Keratinocyte (primary cell): ENCODE measurements around the gene TNFSF9. TPM values are rescaled to one million over a fixed set of nuclear protein-coding genes. Genes with fewer than 3 reads are reported as not detected.

Source experiments
- DNase-seq: peaks from one replicate; pipeline ENCODE4 v3.0.0-alpha.2; 2011; ENCODE audit warnings: low read depth, missing footprints, low spot score
- FAIRE-seq: peaks from 2 replicates; lab custom pipeline; 2011; peaks lifted over from hg19 to GRCh38; lab: Jason Lieb, UNC
- H2AFZ ChIP-seq: 2 replicates; pipeline ENCODE4 v1.6.0; 2012; ENCODE audit warnings: low read length, control low read depth, inconsistent platforms; ENCODE audit not compliant: control insufficient read depth
- H3K27ac ChIP-seq: 2 replicates; pipeline ENCODE4 v1.5.1; 2011; ENCODE audit warnings: low read length; ENCODE audit not compliant: control insufficient read depth, insufficient read depth
- H3K27me3 ChIP-seq: 3 replicates; pipeline ENCODE4 v1.6.0; 2011; ENCODE audit warnings: low read length; ENCODE audit not compliant: control insufficient read depth, insufficient read depth; ENCODE audit errors: extremely low read depth
- H3K36me3 ChIP-seq, 2 experiments: 2 replicates in 1 of 2; 3 replicates in 1 of 2; pipeline ENCODE4 v1.5.1; 2011; ENCODE audit warnings: low read length in 2 of 2, mild to moderate bottlenecking in 1 of 2; ENCODE audit not compliant: control insufficient read depth in 2 of 2, insufficient read depth in 2 of 2; ENCODE audit errors: extremely low read depth in 1 of 2
- H3K4me1 ChIP-seq: 3 replicates; pipeline ENCODE4 v1.5.1; 2011; ENCODE audit warnings: low read length; ENCODE audit not compliant: control insufficient read depth, insufficient read depth; ENCODE audit errors: extremely low read depth
- H3K4me2 ChIP-seq: 3 replicates; pipeline ENCODE4 v1.6.0; 2011; ENCODE audit warnings: low read depth, low read length; ENCODE audit not compliant: control insufficient read depth, insufficient read depth; ENCODE audit errors: extremely low read depth
- H3K4me3 ChIP-seq, 3 experiments: fragments of 200-600 bp in 1 of 3; sonication (generic) in 1 of 3; 2 replicates in 2 of 3; 3 replicates in 1 of 3; pipeline ENCODE4 v1.5.1; 2011 to 2016; ENCODE audit warnings: low read length in 3 of 3, mild to moderate bottlenecking in 3 of 3, control low read depth in 2 of 3, inconsistent platforms in 1 of 3, low read depth in 1 of 3, mixed read lengths in 1 of 3, mixed run types in 1 of 3, moderate library complexity in 1 of 3; ENCODE audit not compliant: control insufficient read depth in 2 of 3, insufficient read depth in 2 of 3; ENCODE audit errors: extremely low read depth in 1 of 3
- H3K79me2 ChIP-seq: 2 replicates; pipeline ENCODE4 v1.6.0; 2012; ENCODE audit warnings: low read length; ENCODE audit not compliant: control insufficient read depth, insufficient read depth
- H3K9ac ChIP-seq: 3 replicates; pipeline ENCODE4 v1.6.0; 2011; ENCODE audit warnings: low read length; ENCODE audit not compliant: control insufficient read depth, insufficient read depth; ENCODE audit errors: extremely low read depth
- H3K9me1 ChIP-seq: 3 replicates; pipeline ENCODE4 v1.6.0; 2011; ENCODE audit warnings: low read length; ENCODE audit not compliant: control insufficient read depth, insufficient read depth; ENCODE audit errors: extremely low read depth
- H3K9me3 ChIP-seq: 2 replicates; pipeline ENCODE4 v1.5.1; 2012; ENCODE audit warnings: low read depth, low read length; ENCODE audit not compliant: control insufficient read depth
- H4K20me1 ChIP-seq: 3 replicates; pipeline ENCODE4 v1.6.0; 2011; ENCODE audit warnings: low read length; ENCODE audit not compliant: control insufficient read depth, insufficient read depth; ENCODE audit errors: extremely low read depth
- CTCF ChIP-seq, 3 experiments: IDR thresholded peaks in 1 of 3; conservative IDR thresholded peaks in 1 of 3; optimal IDR thresholded peaks in 1 of 3; 2 replicates in 2 of 3; 3 replicates in 1 of 3; pipeline versions ENCODE3 to v1.5.1; 2011; ENCODE audit warnings: low read length in 3 of 3, mild to moderate bottlenecking in 3 of 3, moderate library complexity in 2 of 3, control low read depth in 1 of 3, inconsistent platforms in 1 of 3; ENCODE audit not compliant: insufficient read depth in 2 of 3; ENCODE audit errors: extremely low read depth in 1 of 3
- EZH2 ChIP-seq: IDR thresholded peaks from one replicate; pipeline ENCODE4 v1.6.1; 2012; ENCODE audit warnings: inconsistent platforms, mild to moderate bottlenecking, low read length, moderate library complexity
- dilution Hi-C: fragments of 300-500 bp; cut with MboI; formaldehyde crosslinking; loops from one replicate; pipeline ENCODE4 v1.7.0; 2020; ENCODE audit warnings: low sequenced_read_pairs; ENCODE audit not compliant: extremely low pct_ligation_motif_present
- polyA plus RNA-seq, 5 experiments: library from polyadenylated mRNA; depleted of rRNA in 3 of 5; stranded (reverse) in 3 of 5; stranded (forward) in 1 of 5; unstranded in 1 of 5; fragments of >200 nt; gene quantifications; 1 replicate in 1 of 5; 2 replicates in 3 of 5; 3 replicates in 1 of 5; pipeline versions ENCODE4 v1.2.1 to v1.2.3, GENCODE V29; 2011 to 2012; ENCODE audit warnings: missing spikeins in 2 of 5, low read depth in 1 of 5, low replicate concordance in 1 of 5

TNFSF9 gene
- polyA plus RNA-seq, 1 donor (not counting 4 experiments of a cell fraction or from before 2014, with no cell fraction given), result 12.3 TPM

- no peaks in the 10 kb centered on the region for H3K79me2 ChIP-seq
- H3K9me3 ChIP-seq, result no peaks in the 10 kb centered on the region
- no peak overlapping the region for H3K4me3 ChIP-seq
- H3K9me1 ChIP-seq, result no peaks in the 10 kb centered on the region
- no peaks in the 10 kb centered on the region for H3K36me3 ChIP-seq
- H3K4me1 ChIP-seq, result no peaks in the 10 kb centered on the region
- H3K27ac ChIP-seq, result no peak overlapping the region
- no peak overlapping the region for H2AFZ ChIP-seq
- TF ChIP-seq CTCF (optimal IDR thresholded peaks at IDR 0.05 in 1 of 3, IDR thresholded peaks at IDR 0.05 in 1 of 3, conservative IDR thresholded peaks at IDR 0.05 in 1 of 3; ENCODE audit: extremely low read depth in 1 of 3, insufficient read depth in 2 of 3, low read length in 3 of 3), result no peak
- TF ChIP-seq EZH2, result no peak
- no peak overlapping the region for H3K4me2 ChIP-seq
- FAIRE-seq, result no peak
- dilution Hi-C loops, result no loop called here
- no peaks in the 10 kb centered on the region for H3K27me3 ChIP-seq
- DNase-seq, result no peak
- H3K9ac ChIP-seq, result no peak overlapping the region
- no peaks in the 10 kb centered on the region for H4K20me1 ChIP-seq
Observed at GRCh38 chr19:6568010-6568526, 37.2 kb downstream of the TNFSF9 start.

- no peak overlapping the region for H3K27ac ChIP-seq
- H3K4me3 ChIP-seq, result no peak overlapping the region
- no peaks in the 10 kb centered on the region for H4K20me1 ChIP-seq
- dilution Hi-C loops, result no loop called here
- H3K4me2 ChIP-seq, result no peak overlapping the region
- no peak overlapping the region for H3K9ac ChIP-seq
- no peaks in the 10 kb centered on the region for H3K9me3 ChIP-seq
- TF ChIP-seq CTCF (optimal IDR thresholded peaks at IDR 0.05 in 1 of 3, IDR thresholded peaks at IDR 0.05 in 1 of 3, conservative IDR thresholded peaks at IDR 0.05 in 1 of 3; ENCODE audit: extremely low read depth in 1 of 3, insufficient read depth in 2 of 3, low read length in 3 of 3) (no peak), EZH2 (no peak)
- no peaks in the 10 kb centered on the region for H3K9me1 ChIP-seq
- no peak for FAIRE-seq
- no peak overlapping the region for H2AFZ ChIP-seq
- no peaks in the 10 kb centered on the region for H3K36me3 ChIP-seq
- DNase-seq, result no peak
- H3K4me1 ChIP-seq, result no peaks in the 10 kb centered on the region
- H3K27me3 ChIP-seq, result no peaks in the 10 kb centered on the region
- H3K79me2 ChIP-seq, result no peaks in the 10 kb centered on the region
Observed at GRCh38 chr19:6568816-6569215, 38.0 kb downstream of the TNFSF9 start.
